T-helper 1 cell treated with Interleukin-12 subunit alpha and Interleukin-12 subunit beta and Interleukin-4 antibody, amounts not matched to agents 30 ng/mL and 1 ng/mL, for 36 hours (primary cell): Measurements from ENCODE around the gene CYFIP1. TPM values are rescaled to one million over a fixed set of nuclear protein-coding genes. Genes with fewer than 3 reads are reported as not detected.

Experiments
- intact Hi-C: fragments of 100-400 bp; cut with micrococcal nuclease; formaldehyde crosslinking; loops from one replicate; pipeline ENCODE4 v1.15.1; 2024
- total RNA-seq: library from RNA; stranded (reverse); gene quantifications from 2 replicates; pipeline ENCODE4 v1.2.3, GENCODE V29; 2022

The CYFIP1 gene
- total RNA-seq, 1 donor from 2014 or later: 41.4 TPM

GRCh38 chr15:22951031-22951380 lies 29.2 kb downstream of the CYFIP1 start:
- intact Hi-C loops: no loop called here

GRCh38 chr15:22950256-22950990 lies 29.7 kb downstream of the CYFIP1 start:
- intact Hi-C loops: no loop called here

- intact Hi-C loops: no loop called here
Observed at GRCh38 chr15:22949074-22949547, 31.1 kb downstream of the CYFIP1 start.

DNA sequence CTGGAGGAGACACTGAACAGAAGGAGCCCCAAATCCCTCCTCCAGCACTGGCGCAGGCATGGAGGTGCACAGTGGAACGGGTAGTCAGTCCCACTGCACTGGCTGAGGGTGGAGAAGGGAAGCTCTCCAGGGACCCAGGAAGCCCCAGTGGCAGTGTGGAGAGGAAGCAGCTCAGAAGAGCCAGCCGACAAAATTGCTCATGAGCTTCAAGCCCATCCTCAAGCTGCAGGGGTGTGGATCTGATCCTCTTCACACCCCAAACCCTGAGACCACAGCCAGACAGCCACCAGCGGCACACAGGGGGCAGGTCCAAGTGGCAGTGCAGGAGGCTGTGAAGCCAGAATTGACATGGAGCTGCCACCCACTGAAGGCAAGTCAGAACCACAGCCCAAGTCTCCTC lies 32.1 kb downstream of the CYFIP1 start:
- intact Hi-C loops: no loop called here

DNA sequence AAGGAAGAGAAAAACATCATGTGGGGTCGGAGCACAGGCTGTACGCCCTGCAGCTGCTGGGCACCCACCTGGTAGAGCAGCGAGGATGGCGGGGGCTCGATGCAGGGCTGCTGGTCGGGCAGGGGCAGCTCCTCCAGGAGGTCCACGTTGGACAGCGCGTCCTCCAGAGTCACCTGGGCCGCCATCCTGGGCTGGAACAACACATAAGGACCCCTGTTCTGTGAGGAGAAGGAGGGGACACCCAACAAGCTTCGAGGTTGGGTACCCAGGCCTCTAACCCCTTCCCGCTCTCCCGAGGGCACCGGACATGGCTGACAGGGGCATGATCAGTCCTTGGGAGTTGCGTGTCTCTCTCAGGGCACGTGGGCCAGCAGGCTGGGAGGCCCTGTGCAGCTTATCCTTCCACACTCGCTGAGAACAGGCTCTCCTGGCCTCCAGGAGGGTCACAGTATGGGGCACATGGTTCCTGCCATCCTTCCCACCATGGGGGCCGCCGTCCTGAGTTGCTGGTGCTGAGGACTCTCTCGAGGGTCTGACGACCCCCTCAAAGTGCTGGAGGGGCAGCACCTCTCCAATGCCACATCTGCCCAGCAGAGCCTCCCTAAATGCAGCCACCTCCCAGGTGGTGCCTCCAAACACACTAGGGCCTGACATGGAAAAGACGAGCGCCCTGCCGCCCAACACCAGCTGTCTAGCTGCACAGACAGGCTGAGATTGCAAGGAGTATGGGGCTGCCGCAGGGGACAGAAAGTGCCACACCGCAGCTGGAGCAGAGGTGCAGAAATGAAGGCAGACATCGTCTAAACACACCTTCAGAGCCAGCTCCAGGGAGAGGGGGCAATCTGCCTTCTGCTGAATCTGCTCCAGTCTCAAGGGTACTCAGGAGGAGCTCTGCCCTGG lies 32.8 kb downstream of the CYFIP1 start:
- intact Hi-C loops: no loop called here

- intact Hi-C loops: no loop called here
Observed at GRCh38 chr15:22945071-22945470, 35.1 kb downstream of the CYFIP1 start.

DNA sequence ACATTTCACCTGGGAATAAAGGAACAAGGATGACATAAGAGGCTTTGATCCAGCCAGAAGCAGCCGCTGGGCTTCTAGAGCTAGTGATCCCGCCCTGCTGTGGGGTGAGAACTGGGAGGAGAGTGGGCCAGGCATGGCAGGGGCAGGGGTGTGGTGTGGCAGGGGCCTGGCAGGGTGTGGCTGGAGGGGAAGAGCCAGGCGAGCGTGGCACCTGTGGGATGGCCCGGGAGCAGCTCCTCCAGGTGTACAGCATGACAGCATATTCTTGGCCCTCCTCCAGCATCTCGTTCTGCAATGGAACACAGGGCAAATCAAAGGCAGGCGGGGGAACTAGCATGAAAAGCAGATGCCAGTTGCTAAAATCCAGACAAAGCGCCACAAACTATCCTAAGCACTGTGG lies 35.5 kb downstream of the CYFIP1 start:
- intact Hi-C loops: no loop called here

DNA sequence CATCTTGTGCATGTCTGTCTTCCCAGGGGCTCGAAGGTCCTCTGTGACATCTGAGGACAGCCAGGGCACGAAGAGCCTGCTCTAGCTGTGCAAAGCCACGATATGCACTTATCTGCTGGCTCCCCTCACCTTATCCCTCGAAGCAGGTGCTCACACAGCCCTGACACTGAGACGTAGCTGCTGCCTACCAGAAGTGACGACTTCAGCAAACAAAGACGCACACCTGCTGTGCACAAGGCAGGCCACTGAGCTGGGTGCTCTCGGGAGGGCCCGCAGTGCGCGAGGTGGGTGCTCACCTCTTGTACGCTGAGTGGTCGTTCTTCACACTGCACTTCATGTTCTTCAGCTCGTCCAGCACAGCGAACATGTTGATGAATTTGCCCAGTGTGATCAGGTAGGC lies 37.3 kb downstream of the CYFIP1 start:
- intact Hi-C loops: no loop called here

- intact Hi-C loops: no loop called here
Observed at GRCh38 chr15:22942306-22942855, 37.8 kb downstream of the CYFIP1 start.

DNA sequence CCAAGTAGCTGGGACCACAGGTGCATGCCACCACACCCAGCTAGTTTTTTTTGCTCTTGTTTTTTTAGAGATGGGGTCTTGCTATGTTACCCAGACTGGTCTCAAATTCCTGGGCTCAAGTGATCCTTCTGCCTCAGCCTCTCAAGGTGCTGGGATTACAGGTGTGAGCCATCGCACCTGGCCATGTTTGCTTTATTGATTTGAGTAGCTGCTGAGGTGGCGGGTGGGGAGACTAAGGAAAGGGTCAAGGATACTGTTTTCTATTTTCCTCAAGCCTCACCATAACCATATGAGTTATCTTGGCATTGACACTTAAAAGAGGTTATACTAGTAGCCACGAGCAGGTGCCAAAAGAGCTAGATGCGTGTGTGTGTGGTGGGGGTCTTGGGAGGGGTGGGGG lies 39.0 kb downstream of the CYFIP1 start:
- intact Hi-C loops: no loop called here

DNA sequence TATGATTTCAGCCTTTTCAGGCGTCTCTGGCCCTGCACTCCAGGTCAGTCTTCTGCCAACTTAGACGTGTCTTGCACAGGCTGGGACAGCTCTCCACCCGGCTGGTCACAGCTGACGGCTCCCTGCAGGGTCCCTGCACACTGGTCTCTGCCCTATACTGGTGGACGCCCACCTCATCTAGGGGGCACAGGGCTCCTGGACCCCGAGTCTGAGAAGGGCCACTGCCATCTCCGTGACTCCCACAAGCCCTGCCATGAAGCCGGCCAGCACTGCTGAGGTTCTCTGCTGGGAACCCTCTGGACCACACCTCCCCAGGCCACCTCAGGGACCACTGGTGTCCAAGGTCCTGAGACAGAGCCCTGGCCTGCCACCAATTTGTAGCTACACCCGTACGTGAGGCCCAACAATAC lies 40.5 kb downstream of the CYFIP1 start:
- intact Hi-C loops: no loop called here

DNA sequence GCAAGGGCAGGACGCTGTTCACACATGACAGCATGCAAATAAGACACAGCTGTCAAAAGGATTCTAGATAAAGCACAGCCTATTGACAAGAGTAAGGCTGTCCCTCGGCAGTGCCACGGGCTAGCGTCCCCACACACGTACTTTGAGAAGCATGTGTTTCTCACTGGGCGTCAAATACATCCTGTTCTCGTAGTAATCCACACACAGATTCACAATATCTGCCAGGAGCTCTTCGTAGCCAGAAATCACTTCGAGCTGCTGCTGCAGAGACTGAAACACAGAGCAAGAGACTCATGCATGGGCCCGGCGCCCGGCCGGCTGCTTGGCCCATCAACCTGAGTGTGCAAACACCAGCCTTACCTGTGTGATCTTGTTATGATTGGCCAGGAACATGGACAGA lies 41.1 kb downstream of the CYFIP1 start:
- intact Hi-C loops: no loop called here

DNA sequence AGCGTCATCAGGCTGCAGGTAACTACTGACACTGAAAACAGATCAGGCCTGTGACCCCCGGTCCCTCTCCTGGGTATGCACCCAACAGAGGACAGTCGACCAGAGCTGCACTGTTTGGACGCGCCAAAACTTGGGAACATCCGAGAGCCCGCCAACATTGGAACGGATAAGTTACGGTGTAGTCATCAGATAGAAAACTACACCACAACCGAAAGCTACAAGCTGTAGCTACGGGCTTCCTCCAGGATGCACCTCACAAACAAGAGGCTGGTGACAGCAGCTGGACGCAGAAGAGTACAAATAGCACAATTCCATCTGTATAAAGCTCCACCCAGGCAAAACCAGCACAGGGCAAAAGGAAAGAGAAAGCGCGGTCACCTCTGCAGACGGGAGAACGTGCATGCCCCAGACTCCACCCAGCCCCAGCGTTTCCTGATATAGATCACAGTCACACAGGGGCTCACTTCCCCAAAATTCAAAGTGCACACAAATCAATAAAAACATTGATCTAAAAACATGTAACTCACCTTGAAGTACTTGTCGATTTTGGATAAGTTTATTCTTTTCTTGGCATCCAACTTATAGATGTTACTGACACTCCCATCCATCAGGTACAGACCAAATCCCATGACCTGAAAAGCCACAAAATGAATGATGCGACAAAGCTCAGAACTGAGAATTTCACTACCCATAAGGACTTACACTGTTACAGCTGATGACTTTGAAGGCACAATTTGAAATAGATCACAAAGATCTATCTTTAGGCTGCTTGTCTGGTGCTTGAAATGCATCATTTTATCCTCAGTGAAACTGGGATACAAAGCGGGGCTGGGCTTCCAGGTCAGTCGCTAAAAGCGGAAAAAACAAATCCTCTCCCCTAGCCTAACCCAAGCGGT lies 43.3 kb downstream of the CYFIP1 start:
- intact Hi-C loops: no loop called here

- intact Hi-C loops: loop anchor here (1.0 kb wide), 1 partner anchor 29 kb away; no protein-coding TSS in a partner anchor
Observed at GRCh38 chr15:22933641-22934061, 46.5 kb downstream of the CYFIP1 start.

DNA sequence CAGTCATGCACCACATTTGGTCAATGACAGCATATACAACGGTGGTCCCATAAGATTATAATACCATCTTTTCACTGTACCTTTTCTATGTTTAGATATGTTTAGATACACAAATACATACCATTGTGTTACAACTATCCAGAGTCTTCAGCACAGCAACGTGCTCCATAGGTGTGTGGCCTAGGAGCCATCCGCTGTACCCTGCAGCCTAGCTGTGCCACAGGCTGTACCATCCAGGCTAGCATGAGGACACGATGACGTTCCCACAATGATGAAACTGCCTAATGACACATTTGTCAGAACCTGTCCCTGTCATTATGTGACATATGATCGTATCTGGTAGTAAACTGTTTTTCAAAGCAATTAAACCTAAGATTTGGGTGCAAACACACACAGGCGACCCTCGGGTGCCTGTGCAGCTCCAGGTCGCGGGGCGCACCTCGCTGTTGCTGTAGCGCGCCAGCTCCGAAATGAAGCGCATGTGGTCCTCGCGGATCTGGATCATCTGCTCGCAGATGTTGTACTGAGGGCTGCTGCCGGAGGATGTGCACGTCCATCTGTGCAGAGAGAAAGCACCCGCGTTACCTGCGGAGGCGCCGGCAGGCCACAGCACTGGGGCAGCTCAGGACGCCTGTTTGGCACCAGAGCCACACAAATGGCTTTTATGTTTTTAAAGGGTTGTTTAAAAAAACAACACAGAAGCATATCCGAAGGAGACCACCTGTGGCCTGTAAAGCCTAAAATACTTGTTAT lies 48.2 kb downstream of the CYFIP1 start:
- intact Hi-C loops: no loop called here

DNA sequence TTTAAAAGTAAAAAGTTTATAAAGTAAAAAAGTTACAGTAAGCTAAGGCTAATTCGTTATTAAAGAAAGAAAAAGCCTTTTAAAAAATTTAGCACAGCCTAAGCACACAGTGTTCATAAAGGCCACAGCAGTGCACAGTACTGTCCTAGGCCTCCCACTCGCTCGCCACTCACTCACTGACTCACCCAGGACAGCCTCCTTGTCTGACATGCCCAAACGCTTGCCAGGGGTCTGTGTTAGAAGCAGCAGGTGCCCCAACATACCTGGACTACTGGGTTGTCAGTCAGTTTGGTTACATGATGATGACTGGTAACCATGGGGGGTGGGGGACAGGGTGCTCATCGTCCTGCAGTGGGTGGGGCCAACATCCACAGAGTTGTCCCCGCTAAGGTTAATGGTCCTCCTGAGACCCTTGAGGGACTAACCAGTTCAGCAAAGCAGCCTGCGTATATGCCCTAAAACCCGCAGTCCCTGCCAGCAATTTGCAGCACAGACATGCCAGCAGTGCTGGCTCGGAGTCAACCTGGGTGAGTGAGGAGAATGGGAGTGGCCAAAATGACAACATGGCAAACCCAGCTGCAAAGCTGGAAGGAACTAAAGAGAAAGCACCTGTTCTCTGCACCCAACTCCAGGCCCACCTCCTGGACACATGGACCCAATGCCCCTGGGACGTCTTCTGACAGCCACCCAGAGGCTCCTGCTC lies 49.2 kb downstream of the CYFIP1 start:
- intact Hi-C loops: no loop called here

DNA sequence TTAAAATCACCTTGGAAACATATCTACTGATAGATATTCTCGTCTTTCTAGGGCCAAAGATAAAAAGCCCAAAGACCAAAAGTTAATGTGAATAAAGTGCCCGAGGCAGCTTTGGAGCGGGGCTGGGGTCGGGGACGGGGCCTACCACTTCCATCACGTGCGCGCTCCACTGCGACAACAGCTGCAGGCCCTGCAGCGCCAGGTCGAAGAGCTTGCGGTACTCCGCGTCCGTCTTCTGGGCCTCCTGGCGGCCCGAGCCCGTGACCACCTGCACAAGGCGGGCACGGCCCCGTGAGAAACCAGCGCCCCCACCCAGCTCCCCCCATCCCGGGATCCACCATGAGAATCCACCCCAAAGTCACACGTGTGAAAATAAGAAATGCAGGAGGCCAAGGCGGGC lies 52.4 kb downstream of the CYFIP1 start:
- intact Hi-C loops: no loop called here

GRCh38 chr15:22925875-22926274 lies 54.3 kb downstream of the CYFIP1 start:
- intact Hi-C loops: no loop called here

GRCh38 chr15:22922003-22922402 lies 58.2 kb downstream of the CYFIP1 start:
- intact Hi-C loops: no loop called here

DNA sequence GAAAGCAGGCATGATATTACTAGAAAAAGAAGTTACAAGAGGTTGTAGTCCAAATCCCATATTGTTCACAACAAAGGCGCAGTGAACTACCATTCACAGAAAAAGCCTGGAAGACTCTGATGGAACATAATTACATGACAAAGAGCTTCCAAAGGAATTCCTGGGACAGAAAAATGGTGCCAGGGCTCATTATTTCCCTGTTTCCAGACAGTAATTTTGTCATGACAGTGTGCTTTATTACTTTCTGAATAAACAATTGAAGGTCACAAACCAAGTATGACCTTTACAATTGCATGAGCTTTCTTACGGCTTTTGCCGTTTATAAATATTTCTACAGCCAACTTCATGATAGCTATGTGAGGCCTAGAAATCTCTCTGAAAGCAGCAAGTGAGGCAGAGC lies 61.0 kb downstream of the CYFIP1 start:
- intact Hi-C loops: no loop called here
